GM19035 (cell line): ENCODE results near the gene DNAI1.
"Not testable (repeated sequence)": the region's sequence is repeated elsewhere in the genome, so short reads cannot be mapped to it uniquely, and the experiment has no call there.

Source experiments
- ATAC-seq: cut with Tn5 transposase; IDR thresholded peaks from one replicate; pipeline ENCODE4 v1.9.1; 2021; ENCODE audit not compliant: unreplicated experiment

Gene DNAI1

GRCh38 chr9:34458013-34458958, at the start of gene DNAI1, which contains the start of gene FAM219A:
DNAI1 (plus strand) TSS chr9:34458805; CDS start chr9:34459006, 201 bp downstream.
FAM219A (minus strand) TSS chr9:34458570; CDS start chr9:34458263, 307 bp downstream.
- peak; percentile 99 for ATAC-seq

- no peak for ATAC-seq
Measured at GRCh38 chr9:34409154-34409553, 49.5 kb upstream of the DNAI1 start.

- no peak for ATAC-seq
Measured at GRCh38 chr9:34412336-34412735, 46.3 kb upstream of the DNAI1 start.

- ATAC-seq, result no peak
Measured at GRCh38 chr9:34413231-34413852, 45.3 kb upstream of the DNAI1 start.

GRCh38 chr9:34417734-34418133, 40.9 kb upstream of the DNAI1 start:
- ATAC-seq, result no peak

- ATAC-seq, result no peak
Measured at GRCh38 chr9:34419716-34420504, 38.7 kb upstream of the DNAI1 start.

- ATAC-seq, result no peak
Measured at GRCh38 chr9:34426347-34427074, 32.1 kb upstream of the DNAI1 start.

- no peak for ATAC-seq
Measured at GRCh38 chr9:34428325-34428958, 30.2 kb upstream of the DNAI1 start.

GRCh38 chr9:34430843-34431437, 27.7 kb upstream of the DNAI1 start:
- ATAC-seq, result no peak

- no peak for ATAC-seq
Measured at GRCh38 chr9:34431667-34432066, 26.9 kb upstream of the DNAI1 start.

- no peak for ATAC-seq
Measured at GRCh38 chr9:34437006-34437925, 21.3 kb upstream of the DNAI1 start.

- not testable (repeated sequence) for ATAC-seq
Measured at GRCh38 chr9:34437926-34438307, 20.7 kb upstream of the DNAI1 start.

GRCh38 chr9:34438465-34438864, 20.1 kb upstream of the DNAI1 start:
- not testable (repeated sequence) for ATAC-seq

GRCh38 chr9:34440017-34440416, 18.6 kb upstream of the DNAI1 start:
- ATAC-seq, result no peak

GRCh38 chr9:34442770-34443169, 15.8 kb upstream of the DNAI1 start:
- ATAC-seq, result no peak

GRCh38 chr9:34443533-34443932, 15.1 kb upstream of the DNAI1 start:
- ATAC-seq, result no peak

GRCh38 chr9:34443976-34444375, 14.6 kb upstream of the DNAI1 start:
- ATAC-seq, result no peak

- ATAC-seq, result no peak
Measured at GRCh38 chr9:34446468-34446891, 12.1 kb upstream of the DNAI1 start.

GRCh38 chr9:34446951-34447350, 11.7 kb upstream of the DNAI1 start:
- no peak for ATAC-seq
